ENCODE data around the gene RPTOR.

- TF ChIP-seq, protein P1, sequence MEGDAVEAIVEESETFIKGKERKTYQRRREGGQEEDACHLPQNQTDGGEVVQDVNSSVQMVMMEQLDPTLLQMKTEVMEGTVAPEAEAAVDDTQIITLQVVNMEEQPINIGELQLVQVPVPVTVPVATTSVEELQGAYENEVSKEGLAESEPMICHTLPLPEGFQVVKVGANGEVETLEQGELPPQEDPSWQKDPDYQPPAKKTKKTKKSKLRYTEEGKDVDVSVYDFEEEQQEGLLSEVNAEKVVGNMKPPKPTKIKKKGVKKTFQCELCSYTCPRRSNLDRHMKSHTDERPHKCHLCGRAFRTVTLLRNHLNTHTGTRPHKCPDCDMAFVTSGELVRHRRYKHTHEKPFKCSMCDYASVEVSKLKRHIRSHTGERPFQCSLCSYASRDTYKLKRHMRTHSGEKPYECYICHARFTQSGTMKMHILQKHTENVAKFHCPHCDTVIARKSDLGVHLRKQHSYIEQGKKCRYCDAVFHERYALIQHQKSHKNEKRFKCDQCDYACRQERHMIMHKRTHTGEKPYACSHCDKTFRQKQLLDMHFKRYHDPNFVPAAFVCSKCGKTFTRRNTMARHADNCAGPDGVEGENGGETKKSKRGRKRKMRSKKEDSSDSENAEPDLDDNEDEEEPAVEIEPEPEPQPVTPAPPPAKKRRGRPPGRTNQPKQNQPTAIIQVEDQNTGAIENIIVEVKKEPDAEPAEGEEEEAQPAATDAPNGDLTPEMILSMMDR (IDR thresholded peaks at IDR 0.05) = no peak
- TF ChIP-seq POLR2A (IDR thresholded peaks at IDR 0.05) = no peak
Measured at GRCh38 chr17:80938556-80938955, 393.9 kb downstream of the RPTOR start.
